ENCODE results near the gene KCNJ18.
"Not testable (repeated sequence)": the region's sequence is repeated elsewhere in the genome, so short reads cannot be mapped to it uniquely, and the experiment has no call there.

Gene KCNJ18

DNA sequence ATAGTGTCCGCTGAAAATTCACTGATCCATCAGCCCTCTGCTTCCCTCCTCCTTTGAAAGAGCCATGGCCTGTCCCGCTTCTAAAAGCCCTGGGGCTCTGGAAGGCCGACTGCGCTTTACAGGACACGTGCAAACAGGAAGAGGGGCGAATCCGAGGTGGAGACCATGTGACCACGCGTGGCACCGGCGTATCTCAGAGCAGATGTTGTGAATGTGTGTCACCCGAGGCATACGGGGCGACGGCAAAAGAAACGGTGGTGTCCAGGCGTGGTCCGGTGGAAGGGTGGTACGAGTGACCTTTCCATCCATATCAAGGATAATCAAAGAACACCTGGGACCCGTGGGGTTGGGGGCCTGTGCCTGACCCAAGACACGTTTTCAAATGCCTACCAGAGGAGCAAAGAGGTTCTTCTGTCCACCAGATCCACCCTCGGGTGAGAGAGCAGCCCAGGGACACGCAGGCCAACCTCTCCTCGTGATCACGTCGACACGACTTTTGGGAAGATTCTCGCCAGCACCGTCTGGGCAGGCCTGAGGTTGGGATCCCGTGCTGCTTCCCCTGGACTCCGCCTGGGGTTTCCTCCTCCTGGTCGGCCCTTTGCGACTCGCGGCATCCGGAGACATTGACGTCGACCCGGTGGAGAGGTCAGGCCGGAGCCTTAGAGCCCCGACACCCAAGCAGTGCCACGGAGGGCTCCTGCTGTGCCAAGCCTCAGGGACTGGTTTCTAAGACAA is 7.1 kb upstream of the KCNJ18 start:
- not testable (repeated sequence) for DNase-seq (ENCODE audit: low spot score)

- DNase-seq (ENCODE audit: low spot score), result no peak
Observed at GRCh38 chr17:21686165-21687015, 5.9 kb upstream of the KCNJ18 start.

GRCh38 chr17:21687136-21687953 is 5.0 kb upstream of the KCNJ18 start:
- DNase-seq (ENCODE audit: low spot score), result no peak

DNA sequence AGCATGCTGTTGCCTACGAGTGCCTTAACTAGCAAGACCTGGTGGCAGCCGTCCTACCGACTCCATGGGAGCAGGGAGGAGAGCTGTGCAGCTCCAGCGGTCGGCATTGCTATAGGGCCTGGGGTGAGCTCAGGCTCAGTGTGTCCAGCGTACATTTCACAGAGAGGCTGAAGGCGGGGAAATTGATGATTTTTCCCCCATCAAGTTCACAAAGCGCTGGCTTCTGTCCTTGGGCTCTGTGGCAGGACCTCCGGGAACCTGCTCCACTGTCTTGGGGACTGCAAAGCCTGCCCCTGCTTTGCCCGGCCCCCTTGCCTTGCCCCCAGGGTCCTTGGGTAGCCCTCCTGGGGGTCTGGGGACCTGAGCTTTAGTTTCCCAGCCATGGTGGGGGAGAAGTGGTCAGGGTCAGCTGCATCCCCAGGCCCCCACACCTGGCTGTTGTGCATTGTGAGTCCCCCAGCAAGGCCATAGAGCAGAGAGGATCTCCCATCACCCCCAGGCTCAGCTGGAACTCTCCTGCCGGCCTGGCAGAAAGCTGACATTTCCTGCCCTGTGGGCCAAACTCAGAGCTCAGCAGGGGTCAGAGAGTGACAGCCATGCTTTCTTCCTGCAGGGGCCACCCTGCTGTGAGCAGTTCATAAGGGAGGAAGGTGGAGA is 3.9 kb upstream of the KCNJ18 start:
- no peak for DNase-seq (ENCODE audit: low spot score)

DNA sequence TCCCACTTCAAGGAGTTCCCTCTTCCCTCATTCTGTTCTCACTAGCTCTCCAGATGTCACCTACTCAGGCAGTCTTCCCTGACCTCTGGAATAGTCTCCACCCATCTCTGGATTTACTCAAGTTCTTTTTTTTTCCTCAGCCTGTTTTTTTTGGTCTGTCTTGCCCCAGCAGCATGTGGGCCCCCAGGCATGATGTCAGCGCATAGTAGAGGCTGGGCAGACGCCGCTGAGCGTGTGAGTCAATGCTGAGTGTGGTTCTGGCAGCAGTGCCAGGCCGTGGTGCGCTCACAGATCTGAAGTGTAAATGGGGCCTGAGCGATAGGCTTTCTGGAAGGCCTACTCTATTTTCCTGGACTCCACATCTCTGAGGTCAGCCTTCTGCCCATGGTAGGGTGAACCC is 2.7 kb upstream of the KCNJ18 start:
- DNase-seq (ENCODE audit: low spot score), result no peak

DNA sequence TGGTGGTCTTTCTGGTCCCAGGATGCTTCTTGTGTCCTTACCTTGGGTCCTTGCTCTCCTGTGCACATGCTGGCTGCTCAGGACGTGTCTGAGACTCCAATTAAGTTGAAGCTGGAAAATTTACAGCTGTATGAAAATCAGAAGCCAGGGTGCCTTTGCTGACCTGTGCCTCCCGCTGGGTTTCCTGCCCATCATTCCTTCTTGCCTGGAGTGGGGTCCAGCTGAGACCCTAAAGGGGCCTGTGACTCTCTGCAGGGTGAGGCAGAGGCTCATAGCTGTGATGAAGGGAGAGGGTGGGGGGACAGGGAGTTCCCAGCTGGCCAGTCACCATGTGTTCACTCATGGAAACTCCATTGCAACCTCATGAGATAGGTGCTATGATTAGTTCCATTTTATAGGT is 1.5 kb upstream of the KCNJ18 start:
- not testable (repeated sequence) for DNase-seq (ENCODE audit: low spot score)

DNA sequence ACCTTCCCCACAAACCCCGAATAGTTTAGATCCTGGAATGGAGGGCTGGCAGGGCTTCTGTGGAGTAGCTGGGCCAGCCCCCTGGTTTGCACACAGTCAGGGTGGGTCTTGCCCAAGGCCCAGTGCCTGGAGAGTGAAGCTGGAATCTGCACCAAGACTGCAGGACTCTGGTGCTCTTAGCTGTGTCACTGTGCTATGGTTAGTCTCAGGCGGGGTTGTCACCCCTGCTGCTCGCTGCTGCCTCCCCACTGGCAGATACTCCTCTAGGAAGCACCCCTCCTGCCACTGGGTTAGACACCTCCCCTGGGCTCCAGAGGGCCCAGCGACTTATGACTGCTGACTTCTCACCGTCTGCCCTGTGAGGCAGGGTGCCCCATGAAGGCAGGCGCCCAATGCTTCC is 842 bp upstream of the KCNJ18 start:
- DNase-seq (ENCODE audit: low spot score), result not testable (repeated sequence)

- DNase-seq (ENCODE audit: low spot score), result not testable (repeated sequence)
Observed at GRCh38 chr17:21692704-21693065, 362 bp downstream of the KCNJ18 start.

DNA sequence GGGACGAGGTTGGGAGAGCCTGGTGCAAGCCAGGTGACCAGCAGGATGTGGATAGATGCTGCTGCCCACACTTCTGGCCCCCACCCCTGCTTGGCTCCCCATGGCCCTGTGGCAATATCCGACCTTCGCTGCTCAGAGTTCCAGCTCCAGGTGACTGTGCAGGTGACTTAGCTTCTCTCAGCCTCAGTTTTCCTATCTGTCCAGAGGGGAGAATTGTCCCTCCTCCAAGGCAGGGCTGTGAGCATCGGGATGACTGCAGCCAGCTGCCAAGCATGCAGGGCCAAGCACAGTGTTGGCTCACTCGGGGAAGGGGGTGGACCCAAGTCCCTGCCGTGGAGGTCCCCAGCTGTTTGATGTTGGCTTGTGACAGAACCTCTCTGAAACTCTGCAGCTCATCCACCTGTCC is 1.1 kb downstream of the KCNJ18 start:
- not testable (repeated sequence) for DNase-seq (ENCODE audit: low spot score)

DNA sequence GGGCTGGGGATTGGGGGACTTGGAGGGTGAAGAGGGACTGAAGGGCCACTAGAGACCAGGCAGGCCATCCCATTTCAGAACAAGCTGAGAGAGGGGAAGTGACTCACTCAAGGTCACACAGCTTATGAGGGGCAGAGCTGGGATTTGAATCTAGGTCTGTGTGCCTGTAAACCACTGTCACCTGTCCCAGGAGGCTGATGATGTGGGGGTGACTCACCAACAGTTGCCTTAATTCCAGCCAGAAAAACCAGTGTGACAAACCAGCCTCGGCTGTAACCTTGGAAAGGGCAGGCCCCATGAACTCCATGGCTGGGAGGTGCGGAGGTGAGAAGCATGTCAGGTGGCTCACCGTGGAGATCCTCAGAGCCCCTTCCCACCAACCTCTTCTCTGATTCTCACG is 1.6 kb downstream of the KCNJ18 start:
- DNase-seq (ENCODE audit: low spot score), result not testable (repeated sequence)

GRCh38 chr17:21696227-21696626 is 3.9 kb downstream of the KCNJ18 start:
- not testable (repeated sequence) for DNase-seq (ENCODE audit: low spot score)

DNA sequence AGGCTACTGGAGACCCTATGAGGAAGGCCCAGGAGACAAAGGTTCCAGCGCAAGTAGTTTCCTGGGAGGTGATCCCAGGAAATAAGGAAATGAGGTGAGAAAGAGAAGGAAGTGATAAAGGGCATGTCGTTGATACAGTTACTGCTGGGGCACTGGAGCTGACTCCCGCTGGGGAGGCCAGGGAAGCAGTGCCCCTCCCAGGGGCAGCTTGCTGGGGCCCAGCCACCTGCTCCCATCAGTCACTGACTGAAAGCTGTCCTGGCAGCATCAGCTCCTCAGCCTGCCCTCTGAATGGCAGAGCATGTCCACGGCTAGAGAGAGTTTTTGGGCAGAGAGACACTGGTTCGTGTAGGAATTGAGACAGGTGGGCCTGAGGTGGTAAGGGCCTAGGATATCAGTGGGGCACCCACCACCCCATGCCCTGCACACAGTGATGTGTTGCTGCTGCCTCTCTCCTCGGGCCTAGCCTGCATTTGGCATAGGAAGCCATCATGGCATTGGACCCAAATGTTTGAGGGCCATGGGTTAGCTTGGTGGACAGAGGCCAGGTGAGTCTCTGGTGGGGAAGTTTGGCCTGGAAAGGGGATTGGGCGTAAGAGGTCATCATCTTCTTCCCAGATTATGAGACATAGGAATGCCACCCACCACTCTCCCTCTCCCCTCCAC is 4.7 kb downstream of the KCNJ18 start:
- not testable (repeated sequence) for DNase-seq (ENCODE audit: low spot score)

DNA sequence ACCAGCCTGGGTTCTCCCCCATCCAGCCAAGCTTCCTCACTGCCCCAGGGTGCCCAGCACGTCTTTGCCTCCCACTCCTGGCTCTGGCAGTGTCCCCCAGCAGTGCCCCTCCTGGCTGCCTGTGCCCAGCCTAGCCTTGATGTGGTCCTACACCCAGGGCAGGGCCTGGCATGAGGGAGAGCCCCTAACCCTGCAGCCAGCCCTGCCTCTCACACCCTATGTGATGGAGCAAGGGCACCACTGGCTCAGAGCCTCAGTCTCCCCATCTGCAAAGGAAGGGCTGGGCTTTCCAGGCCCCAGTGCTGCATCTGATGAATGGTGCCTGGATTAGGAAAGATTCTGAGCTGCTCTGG is 5.2 kb downstream of the KCNJ18 start:
- not testable (repeated sequence) for DNase-seq (ENCODE audit: low spot score)

DNA sequence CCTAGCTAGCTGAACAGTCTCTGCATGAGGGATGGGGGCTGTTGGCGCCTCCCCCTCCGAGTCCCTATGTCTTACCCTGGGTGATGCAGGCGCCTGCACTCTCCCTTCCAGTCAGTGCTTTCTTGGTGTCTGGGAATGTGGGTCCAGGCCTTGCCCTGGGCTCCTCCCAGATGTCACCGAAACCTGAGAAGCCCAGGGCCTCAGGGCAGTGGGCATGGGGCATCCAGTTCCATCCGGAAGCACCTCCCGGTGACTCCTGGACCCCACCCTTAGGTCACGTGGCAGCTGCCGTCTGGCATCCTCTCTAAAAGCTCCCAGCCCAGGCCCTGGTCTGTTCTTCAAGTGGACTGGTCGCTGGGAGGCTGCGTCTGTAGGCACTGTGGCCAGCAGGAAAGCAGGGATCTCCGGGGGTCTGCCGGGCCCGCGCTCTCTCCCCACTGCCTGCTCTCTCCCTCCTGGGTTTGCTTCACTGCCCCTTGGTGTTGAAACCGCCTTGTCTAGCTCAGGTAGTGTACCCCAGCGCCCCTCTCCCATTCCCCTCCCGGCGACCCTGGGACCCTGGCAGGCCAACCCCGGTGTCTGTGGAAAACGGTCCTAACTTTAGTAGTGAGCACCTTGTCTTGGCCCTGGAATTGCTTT is 6.2 kb downstream of the KCNJ18 start:
- DNase-seq (ENCODE audit: low spot score), result not testable (repeated sequence)

GRCh38 chr17:21699124-21699523 is 6.8 kb downstream of the KCNJ18 start:
- not testable (repeated sequence) for DNase-seq (ENCODE audit: low spot score)

GRCh38 chr17:21699573-21700236 is 7.4 kb downstream of the KCNJ18 start:
- DNase-seq (ENCODE audit: low spot score), result not testable (repeated sequence)

DNA sequence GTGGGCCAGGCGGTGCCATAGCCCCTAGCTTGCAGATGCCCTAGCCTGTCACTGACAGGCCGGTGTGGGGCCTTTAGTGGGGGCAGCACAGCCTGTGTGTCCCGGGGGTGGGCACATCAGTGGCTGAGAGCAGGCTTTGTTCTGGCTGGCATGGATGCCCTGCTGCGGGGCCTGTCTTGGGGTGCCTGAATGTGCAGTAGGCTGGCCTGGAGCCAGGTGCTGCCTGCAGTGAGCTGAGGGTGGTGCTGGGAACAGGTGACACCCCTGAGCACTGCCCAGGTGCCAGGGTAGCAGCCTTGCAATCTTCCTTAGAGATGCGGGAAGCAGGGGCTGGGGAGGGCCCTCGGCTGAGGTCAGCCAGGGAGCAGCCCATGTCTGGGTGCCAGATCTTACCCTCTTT is 8.8 kb downstream of the KCNJ18 start:
- not testable (repeated sequence) for DNase-seq (ENCODE audit: low spot score)

DNA sequence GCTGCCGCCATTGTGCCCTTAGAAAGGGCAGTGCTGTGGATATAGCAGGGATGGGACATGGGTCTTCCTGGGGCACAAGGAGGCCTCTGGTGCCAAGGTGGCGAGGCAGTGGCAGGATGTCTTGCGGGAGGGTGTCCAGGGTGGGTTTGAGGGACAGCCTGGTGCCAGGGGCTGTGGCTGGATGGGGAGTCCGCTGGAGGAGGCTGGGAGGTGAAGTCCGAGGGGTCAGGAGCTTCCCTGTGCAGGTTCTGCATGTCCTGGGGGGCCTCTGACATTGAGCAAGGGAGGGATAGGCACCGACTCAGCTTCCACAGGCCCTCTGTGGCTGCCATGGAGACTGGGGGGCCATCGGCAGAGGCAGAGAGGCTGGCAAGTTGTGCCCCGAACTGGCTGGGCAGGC is 9.7 kb downstream of the KCNJ18 start:
- DNase-seq (ENCODE audit: low spot score), result not testable (repeated sequence)

- not testable (repeated sequence) for DNase-seq (ENCODE audit: low spot score)
Observed at GRCh38 chr17:21702521-21702920, 10.2 kb downstream of the KCNJ18 start.

GRCh38 chr17:21702940-21703640 is 10.8 kb downstream of the KCNJ18 start:
- DNase-seq (ENCODE audit: low spot score), result not testable (repeated sequence)
